PC-9 (cell line): ENCODE data around the gene TRAF3IP1.

Experiments
- EZH2 ChIP-seq: fragments of 200-600 bp; sonication (generic); IDR thresholded peaks from 2 replicates; pipeline ENCODE4 v1.8.0; 2017; ENCODE audit warnings: antibody characterized with exemption, low read depth
- TF ChIP-seq, protein P1 (sequence below): fragments of 200-600 bp; sonication (generic); conservative IDR thresholded peaks from 2 replicates; pipeline ENCODE4 v1.6.1; 2017; ENCODE audit warnings: mixed run types, antibody characterized with exemption, mild to moderate bottlenecking, moderate library complexity

DNA sequence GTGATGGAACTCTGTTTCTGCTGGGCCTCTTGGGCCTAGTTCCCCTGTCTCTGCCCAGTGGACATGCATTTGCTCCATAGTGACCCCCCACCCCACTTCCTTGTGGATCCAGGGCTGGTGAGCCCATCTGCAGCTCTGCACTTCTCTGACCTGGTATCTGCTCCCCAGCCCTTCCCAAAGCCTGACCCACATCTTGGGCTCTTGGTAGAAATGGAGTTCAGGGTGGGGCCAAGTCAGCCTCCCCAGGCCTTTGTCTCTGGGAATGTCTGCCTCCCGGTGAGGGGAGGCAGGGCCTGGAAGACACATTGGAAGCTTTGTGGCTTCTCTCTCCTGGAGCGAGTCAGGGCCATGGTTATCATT is 6.3 kb upstream of the TRAF3IP1 start:
- no peak for TF ChIP-seq EZH2
- TF ChIP-seq, protein P1, sequence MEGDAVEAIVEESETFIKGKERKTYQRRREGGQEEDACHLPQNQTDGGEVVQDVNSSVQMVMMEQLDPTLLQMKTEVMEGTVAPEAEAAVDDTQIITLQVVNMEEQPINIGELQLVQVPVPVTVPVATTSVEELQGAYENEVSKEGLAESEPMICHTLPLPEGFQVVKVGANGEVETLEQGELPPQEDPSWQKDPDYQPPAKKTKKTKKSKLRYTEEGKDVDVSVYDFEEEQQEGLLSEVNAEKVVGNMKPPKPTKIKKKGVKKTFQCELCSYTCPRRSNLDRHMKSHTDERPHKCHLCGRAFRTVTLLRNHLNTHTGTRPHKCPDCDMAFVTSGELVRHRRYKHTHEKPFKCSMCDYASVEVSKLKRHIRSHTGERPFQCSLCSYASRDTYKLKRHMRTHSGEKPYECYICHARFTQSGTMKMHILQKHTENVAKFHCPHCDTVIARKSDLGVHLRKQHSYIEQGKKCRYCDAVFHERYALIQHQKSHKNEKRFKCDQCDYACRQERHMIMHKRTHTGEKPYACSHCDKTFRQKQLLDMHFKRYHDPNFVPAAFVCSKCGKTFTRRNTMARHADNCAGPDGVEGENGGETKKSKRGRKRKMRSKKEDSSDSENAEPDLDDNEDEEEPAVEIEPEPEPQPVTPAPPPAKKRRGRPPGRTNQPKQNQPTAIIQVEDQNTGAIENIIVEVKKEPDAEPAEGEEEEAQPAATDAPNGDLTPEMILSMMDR, result no peak
